ENCODE measurements around the gene RGS8. TPM values are rescaled to one million over a fixed set of nuclear protein-coding genes. Genes with fewer than 3 reads are reported as not detected.
"Not testable (repeated sequence)": the region's sequence is repeated elsewhere in the genome, so short reads cannot be mapped to it uniquely, and the experiment has no call there.

RGS8 gene
- total RNA-seq, 1 experiment from 2014 or later, result not detected

- no peak for DNase-seq (ENCODE audit: extremely low read depth, low read depth)
Observed at GRCh38 chr1:182702826-182703524, 18.6 kb upstream of the RGS8 start.

GRCh38 chr1:182700351-182700709, 15.9 kb upstream of the RGS8 start:
- no peak for DNase-seq (ENCODE audit: extremely low read depth, low read depth)

- DNase-seq (ENCODE audit: extremely low read depth, low read depth), result no peak
Observed at GRCh38 chr1:182699393-182700350, 15.3 kb upstream of the RGS8 start.

- DNase-seq (ENCODE audit: extremely low read depth, low read depth), result no peak
Observed at GRCh38 chr1:182698971-182699370, 14.6 kb upstream of the RGS8 start.

GRCh38 chr1:182693139-182693538, 8.8 kb upstream of the RGS8 start:
- not testable (repeated sequence) for DNase-seq (ENCODE audit: extremely low read depth, low read depth)

- no peak for DNase-seq (ENCODE audit: extremely low read depth, low read depth)
Observed at GRCh38 chr1:182690886-182691443, 6.6 kb upstream of the RGS8 start.

GRCh38 chr1:182688436-182689205, 4.2 kb upstream of the RGS8 start:
- DNase-seq (ENCODE audit: extremely low read depth, low read depth), result no peak

- DNase-seq (ENCODE audit: extremely low read depth, low read depth), result no peak
Observed at GRCh38 chr1:182687361-182687760, 3.0 kb upstream of the RGS8 start.

- DNase-seq (ENCODE audit: extremely low read depth, low read depth), result no peak
Observed at GRCh38 chr1:182686446-182686845, 2.1 kb upstream of the RGS8 start.

- no peak for DNase-seq (ENCODE audit: extremely low read depth, low read depth)
Observed at GRCh38 chr1:182685215-182685614, 828 bp upstream of the RGS8 start.

GRCh38 chr1:182682898-182683501, 1.4 kb downstream of the RGS8 start:
- DNase-seq (ENCODE audit: extremely low read depth, low read depth), result no peak

GRCh38 chr1:182682406-182682805, 2.0 kb downstream of the RGS8 start:
- no peak for DNase-seq (ENCODE audit: extremely low read depth, low read depth)

- DNase-seq (ENCODE audit: extremely low read depth, low read depth), result no peak
Observed at GRCh38 chr1:182681568-182681912, 2.8 kb downstream of the RGS8 start.

- peak; percentile 82 for DNase-seq (ENCODE audit: extremely low read depth, low read depth)
Observed at GRCh38 chr1:182680901-182681567, 3.4 kb downstream of the RGS8 start.

GRCh38 chr1:182680408-182680807, 4.0 kb downstream of the RGS8 start:
- no peak for DNase-seq (ENCODE audit: extremely low read depth, low read depth)

GRCh38 chr1:182679684-182680083, 4.7 kb downstream of the RGS8 start:
- no peak for DNase-seq (ENCODE audit: extremely low read depth, low read depth)

GRCh38 chr1:182677397-182678098, 6.8 kb downstream of the RGS8 start:
- no peak for DNase-seq (ENCODE audit: extremely low read depth, low read depth)

GRCh38 chr1:182676274-182676673, 8.1 kb downstream of the RGS8 start:
- DNase-seq (ENCODE audit: extremely low read depth, low read depth), result no peak
